ENCODE results near the gene ERN2. TPM values are rescaled to one million over a fixed set of nuclear protein-coding genes. Genes with fewer than 3 reads are reported as not detected.

Gene ERN2
- total and polyA plus RNA-seq, 2 of the 13 experiments (the other 11 are each of a cell fraction or from before 2014, with no cell fraction given) = 2.2 to 3.5 TPM

DNA sequence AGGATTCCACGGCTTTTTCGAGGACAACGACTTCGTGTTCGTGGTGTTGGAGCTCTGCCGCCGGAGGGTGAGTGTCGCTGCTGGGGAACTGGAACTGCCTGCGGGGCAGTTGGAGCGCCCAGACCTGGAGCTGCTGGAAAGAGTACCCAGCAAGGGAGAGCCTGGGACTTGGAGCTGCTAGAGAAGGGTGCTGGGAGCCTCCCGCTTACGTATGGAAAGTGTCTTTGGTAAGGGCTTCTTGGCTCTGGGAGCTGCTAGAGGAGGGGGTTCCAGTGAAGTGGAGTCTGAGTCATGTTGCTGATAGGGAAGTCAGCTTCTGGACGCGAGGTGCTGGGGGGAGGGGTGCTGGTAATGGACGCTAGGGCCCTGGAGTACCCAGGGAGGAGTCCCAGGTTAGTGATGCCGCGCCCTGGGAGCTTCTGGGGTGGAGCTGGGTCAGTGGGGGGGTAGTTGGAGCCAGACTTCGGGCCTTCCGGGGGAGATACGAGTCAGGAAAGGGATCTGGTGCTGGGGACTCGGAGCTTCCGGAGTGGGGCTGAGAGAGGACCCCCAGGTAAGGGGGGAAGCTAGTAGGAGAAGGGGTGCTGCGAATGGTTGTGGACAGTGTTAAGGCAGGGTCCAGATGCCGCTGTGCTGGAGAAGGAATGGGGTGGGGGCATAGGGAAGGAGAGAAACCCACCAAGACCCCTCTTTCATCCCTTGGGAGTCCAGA, 33.6 kb downstream of the ERN2 start (continued):
- TF ChIP-seq ZNF383 (CRISPR knock-in tag; IDR thresholded peaks at IDR 0.05; ENCODE audit: borderline replicate concordance) = no peak
- TF ChIP-seq, protein P1, sequence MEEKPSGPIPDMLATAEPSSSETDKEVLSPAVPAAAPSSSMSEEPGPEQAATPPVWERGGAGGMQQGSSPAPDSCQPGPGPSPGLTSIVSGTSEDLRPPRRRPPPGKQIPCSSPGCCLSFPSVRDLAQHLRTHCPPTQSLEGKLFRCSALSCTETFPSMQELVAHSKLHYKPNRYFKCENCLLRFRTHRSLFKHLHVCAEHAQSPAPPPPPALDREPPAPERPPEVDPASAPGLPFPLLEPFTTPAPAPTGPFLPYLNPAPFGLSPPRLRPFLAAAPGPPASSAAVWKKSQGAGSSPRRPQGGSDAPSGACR (CRISPR knock-in tag; IDR thresholded peaks at IDR 0.05) = peak; percentile 62; the same call in 1 of the 2 replicates
- TF ChIP-seq HNRNPL (IDR thresholded peaks at IDR 0.05; ENCODE audit: low read depth, low read length) = no peak
- no peak for TF ChIP-seq JARID2 (CRISPR knock-in tag; IDR thresholded peaks at IDR 0.05; ENCODE audit: insufficient replicate concordance)
- no peak for TF ChIP-seq ZBTB8A (CRISPR knock-in tag; IDR thresholded peaks at IDR 0.05; ENCODE audit: borderline replicate concordance, low read depth)
- TF ChIP-seq MAF1 (CRISPR knock-in tag; IDR thresholded peaks at IDR 0.05; ENCODE audit: borderline replicate concordance) = no peak
- no peak for TF ChIP-seq ZNF136 (CRISPR knock-in tag; IDR thresholded peaks at IDR 0.05; ENCODE audit: low read depth)
- no peak for TF ChIP-seq MED8 (CRISPR knock-in tag; IDR thresholded peaks at IDR 0.05; ENCODE audit: insufficient replicate concordance)
- TF ChIP-seq, protein P2, sequence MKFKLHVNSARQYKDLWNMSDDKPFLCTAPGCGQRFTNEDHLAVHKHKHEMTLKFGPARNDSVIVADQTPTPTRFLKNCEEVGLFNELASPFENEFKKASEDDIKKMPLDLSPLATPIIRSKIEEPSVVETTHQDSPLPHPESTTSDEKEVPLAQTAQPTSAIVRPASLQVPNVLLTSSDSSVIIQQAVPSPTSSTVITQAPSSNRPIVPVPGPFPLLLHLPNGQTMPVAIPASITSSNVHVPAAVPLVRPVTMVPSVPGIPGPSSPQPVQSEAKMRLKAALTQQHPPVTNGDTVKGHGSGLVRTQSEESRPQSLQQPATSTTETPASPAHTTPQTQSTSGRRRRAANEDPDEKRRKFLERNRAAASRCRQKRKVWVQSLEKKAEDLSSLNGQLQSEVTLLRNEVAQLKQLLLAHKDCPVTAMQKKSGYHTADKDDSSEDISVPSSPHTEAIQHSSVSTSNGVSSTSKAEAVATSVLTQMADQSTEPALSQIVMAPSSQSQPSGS (CRISPR knock-in tag; IDR thresholded peaks at IDR 0.05) = no peak
- no peak for TF ChIP-seq ZFP1 (CRISPR knock-in tag; IDR thresholded peaks at IDR 0.05)
- TF ChIP-seq, protein P3, sequence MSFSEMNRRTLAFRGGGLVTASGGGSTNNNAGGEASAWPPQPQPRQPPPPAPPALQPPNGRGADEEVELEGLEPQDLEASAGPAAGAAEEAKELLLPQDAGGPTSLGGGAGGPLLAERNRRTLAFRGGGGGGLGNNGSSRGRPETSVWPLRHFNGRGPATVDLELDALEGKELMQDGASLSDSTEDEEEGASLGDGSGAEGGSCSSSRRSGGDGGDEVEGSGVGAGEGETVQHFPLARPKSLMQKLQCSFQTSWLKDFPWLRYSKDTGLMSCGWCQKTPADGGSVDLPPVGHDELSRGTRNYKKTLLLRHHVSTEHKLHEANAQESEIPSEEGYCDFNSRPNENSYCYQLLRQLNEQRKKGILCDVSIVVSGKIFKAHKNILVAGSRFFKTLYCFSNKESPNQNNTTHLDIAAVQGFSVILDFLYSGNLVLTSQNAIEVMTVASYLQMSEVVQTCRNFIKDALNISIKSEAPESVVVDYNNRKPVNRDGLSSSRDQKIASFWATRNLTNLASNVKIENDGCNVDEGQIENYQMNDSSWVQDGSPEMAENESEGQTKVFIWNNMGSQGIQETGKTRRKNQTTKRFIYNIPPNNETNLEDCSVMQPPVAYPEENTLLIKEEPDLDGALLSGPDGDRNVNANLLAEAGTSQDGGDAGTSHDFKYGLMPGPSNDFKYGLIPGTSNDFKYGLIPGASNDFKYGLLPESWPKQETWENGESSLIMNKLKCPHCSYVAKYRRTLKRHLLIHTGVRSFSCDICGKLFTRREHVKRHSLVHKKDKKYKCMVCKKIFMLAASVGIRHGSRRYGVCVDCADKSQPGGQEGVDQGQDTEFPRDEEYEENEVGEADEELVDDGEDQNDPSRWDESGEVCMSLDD (CRISPR knock-in tag; IDR thresholded peaks at IDR 0.05; ENCODE audit: borderline replicate concordance) = peak; percentile 70; the same call in 1 of the 2 replicates
- no peak for TF ChIP-seq ZNF747 (CRISPR knock-in tag; IDR thresholded peaks at IDR 0.05; ENCODE audit: borderline replicate concordance)
- 0 out of 2 replicates have a peak, but pooled peaks have one; percentile 44 for TF ChIP-seq AKAP8 (CRISPR knock-in tag; IDR thresholded peaks at IDR 0.05)
- no peak for TF ChIP-seq MAZ (IDR thresholded peaks at IDR 0.05; ENCODE audit: borderline replicate concordance, low read depth, low read length)
- TF ChIP-seq MAZ (CRISPR knock-in tag; IDR thresholded peaks at IDR 0.05; ENCODE audit: low read depth) = no peak
- no peak for TF ChIP-seq RFX1 (IDR thresholded peaks at IDR 0.05)
- TF ChIP-seq GZF1 (CRISPR knock-in tag; IDR thresholded peaks at IDR 0.05) = no peak
- TF ChIP-seq MBD4 (IDR thresholded peaks at IDR 0.05; ENCODE audit: borderline replicate concordance, low read length) = no peak
- no peak for TF ChIP-seq ZNF317 (CRISPR knock-in tag; IDR thresholded peaks at IDR 0.05)
- TF ChIP-seq ZNF530 (CRISPR knock-in tag; IDR thresholded peaks at IDR 0.05; ENCODE audit: low read depth) = peak; percentile 7; the same call in 1 of the 2 replicates
- TF ChIP-seq, protein P4, sequence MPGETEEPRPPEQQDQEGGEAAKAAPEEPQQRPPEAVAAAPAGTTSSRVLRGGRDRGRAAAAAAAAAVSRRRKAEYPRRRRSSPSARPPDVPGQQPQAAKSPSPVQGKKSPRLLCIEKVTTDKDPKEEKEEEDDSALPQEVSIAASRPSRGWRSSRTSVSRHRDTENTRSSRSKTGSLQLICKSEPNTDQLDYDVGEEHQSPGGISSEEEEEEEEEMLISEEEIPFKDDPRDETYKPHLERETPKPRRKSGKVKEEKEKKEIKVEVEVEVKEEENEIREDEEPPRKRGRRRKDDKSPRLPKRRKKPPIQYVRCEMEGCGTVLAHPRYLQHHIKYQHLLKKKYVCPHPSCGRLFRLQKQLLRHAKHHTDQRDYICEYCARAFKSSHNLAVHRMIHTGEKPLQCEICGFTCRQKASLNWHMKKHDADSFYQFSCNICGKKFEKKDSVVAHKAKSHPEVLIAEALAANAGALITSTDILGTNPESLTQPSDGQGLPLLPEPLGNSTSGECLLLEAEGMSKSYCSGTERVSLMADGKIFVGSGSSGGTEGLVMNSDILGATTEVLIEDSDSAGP (CRISPR knock-in tag; IDR thresholded peaks at IDR 0.05; ENCODE audit: borderline replicate concordance) = no peak
- TF ChIP-seq ZNF549 (CRISPR knock-in tag; IDR thresholded peaks at IDR 0.05) = no peak

Data from HepG2 (cell line).